Amniotic epithelial cell (primary cell): ENCODE results near the gene CHST15.

Source experiments
- DNase-seq: peaks from one replicate; pipeline ENCODE4 v3.0.0-alpha.2; 2010; ENCODE audit warnings: low read depth

CHST15 gene

GRCh38 chr10:123964953-123965352 is 128.4 kb downstream of the CHST15 start:
- DNase-seq, result no peak

- no peak for DNase-seq
These were observed 130.5 kb downstream of the CHST15 start for GRCh38 chr10:123962756-123963530.

GRCh38 chr10:123958241-123958640 is 135.2 kb downstream of the CHST15 start:
- no peak for DNase-seq
